Peyer's patch (tissue), 4 donors: Measurements from ENCODE around the gene USP47. TPM values are rescaled to one million over a fixed set of nuclear protein-coding genes. Genes with fewer than 3 reads are reported as not detected.

Source experiments
- DNase-seq, 3 donors: peaks; one replicate each; pipeline ENCODE4 v3.0.0-alpha.2; 2017 to 2019
- H3K27ac ChIP-seq, 4 donors: fragments of 200-600 bp; sonication (generic); one replicate each; pipeline ENCODE4 v1.5.1; 2016 to 2019
- H3K27me3 ChIP-seq, 2 donors: fragments of 200-600 bp; sonication (generic); one replicate each; pipeline ENCODE4 v1.5.1; 2019
- H3K36me3 ChIP-seq, 3 donors: fragments of 200-600 bp; sonication (generic); one replicate each; pipeline ENCODE4 v1.5.1; 2016 to 2019
- H3K4me1 ChIP-seq, 4 donors: fragments of 200-600 bp; sonication (generic); one replicate each; pipeline ENCODE4 v1.5.1; 2016 to 2019
- H3K4me3 ChIP-seq, 4 donors: fragments of 200-600 bp; sonication (generic); 1 replicate in 3 of 4; 2 replicates in 1 of 4; pipeline ENCODE4 v1.5.1; 2016 to 2019; ENCODE audit warnings: mild to moderate bottlenecking in 1 of 4
- H3K9me3 ChIP-seq, 4 donors: fragments of 200-600 bp; sonication (generic); one replicate each; pipeline ENCODE4 v1.5.1; 2016 to 2019; ENCODE audit warnings: mild to moderate bottlenecking in 1 of 4
- POLR2A ChIP-seq, 2 donors: fragments of 450-650 bp; IDR thresholded peaks; one replicate each; pipeline ENCODE4 v1.5.1; 2017; ENCODE audit warnings: antibody characterized with exemption in 2 of 2, mild to moderate bottlenecking in 2 of 2, moderate library complexity in 2 of 2
- total RNA-seq, 4 donors: library from RNA; depleted of rRNA; stranded (reverse); fragments of >200 nt; gene quantifications; one replicate each; pipeline ENCODE4 v1.1.0, GENCODE V29; 2016
- TF ChIP-seq, protein P1 (sequence below), 6 experiments: fragments of 450-650 bp in 4 of 6; fragments of 200-600 bp in 2 of 6; sonication (generic) in 1 of 6; IDR thresholded peaks; one replicate each; pipeline ENCODE4 v1.5.1; 2017 to 2019; ENCODE audit warnings: antibody characterized with exemption in 6 of 6, mild to moderate bottlenecking in 3 of 6, moderate library complexity in 1 of 6

USP47 gene
- total RNA-seq, 4 donors from 2014 or later = 62.5 to 170 (median 66.4) TPM

DNA sequence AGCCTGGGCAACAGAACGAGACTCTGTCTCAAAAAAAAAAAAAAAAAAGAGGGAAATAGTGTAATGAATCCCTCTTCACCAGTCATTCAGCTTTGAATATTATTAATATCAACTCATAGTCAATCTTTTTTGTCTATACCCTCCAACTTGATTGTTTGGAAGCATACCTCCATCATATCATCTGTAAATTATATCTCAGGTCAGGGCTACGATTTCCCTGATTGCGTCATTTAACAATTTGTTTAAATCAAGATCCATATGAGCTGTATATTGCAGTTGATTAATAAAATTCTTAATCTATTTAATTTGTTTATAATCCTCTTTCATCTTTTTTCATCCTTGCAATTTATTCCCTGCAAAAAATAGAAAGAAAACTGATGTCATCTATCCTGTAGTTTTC lies 60.2 kb downstream of the USP47 start:
- no peaks in the 10 kb centered on the region for H3K9me3 ChIP-seq
- TF ChIP-seq, protein P1, sequence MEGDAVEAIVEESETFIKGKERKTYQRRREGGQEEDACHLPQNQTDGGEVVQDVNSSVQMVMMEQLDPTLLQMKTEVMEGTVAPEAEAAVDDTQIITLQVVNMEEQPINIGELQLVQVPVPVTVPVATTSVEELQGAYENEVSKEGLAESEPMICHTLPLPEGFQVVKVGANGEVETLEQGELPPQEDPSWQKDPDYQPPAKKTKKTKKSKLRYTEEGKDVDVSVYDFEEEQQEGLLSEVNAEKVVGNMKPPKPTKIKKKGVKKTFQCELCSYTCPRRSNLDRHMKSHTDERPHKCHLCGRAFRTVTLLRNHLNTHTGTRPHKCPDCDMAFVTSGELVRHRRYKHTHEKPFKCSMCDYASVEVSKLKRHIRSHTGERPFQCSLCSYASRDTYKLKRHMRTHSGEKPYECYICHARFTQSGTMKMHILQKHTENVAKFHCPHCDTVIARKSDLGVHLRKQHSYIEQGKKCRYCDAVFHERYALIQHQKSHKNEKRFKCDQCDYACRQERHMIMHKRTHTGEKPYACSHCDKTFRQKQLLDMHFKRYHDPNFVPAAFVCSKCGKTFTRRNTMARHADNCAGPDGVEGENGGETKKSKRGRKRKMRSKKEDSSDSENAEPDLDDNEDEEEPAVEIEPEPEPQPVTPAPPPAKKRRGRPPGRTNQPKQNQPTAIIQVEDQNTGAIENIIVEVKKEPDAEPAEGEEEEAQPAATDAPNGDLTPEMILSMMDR (IDR thresholded peaks at IDR 0.05) = no peak
- TF ChIP-seq POLR2A (IDR thresholded peaks at IDR 0.05) = no peak
- peaks cover 0 to 36% (median 0%) of the 10 kb centered on the region in 3 donors for H3K36me3 ChIP-seq
- H3K27me3 ChIP-seq = no peaks in the 10 kb centered on the region
- no peak overlapping the region for H3K27ac ChIP-seq
- no peaks in the 10 kb centered on the region for H3K4me1 ChIP-seq
- H3K4me3 ChIP-seq = no peak overlapping the region
- DNase-seq = no peak

DNA sequence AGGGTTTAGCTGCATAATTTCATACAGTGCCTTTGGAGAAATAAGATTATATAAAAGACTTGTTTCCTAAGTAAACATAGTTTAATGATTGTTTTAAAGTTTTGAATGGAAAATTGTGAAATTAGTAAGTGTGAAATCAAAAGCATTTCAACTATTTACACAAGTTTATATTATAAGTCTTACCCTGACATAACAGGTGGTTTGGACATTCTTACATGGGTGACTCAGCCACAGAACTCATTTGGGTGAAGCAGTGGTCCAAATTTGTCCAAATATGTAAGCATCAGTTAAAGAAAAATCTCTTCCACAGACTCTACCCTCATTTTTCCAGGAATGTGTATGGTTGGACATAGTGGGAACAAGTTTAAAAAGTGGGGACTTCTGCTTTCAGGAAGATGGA lies 68.0 kb downstream of the USP47 start:
- Histone ChIP-seq H3K36me3 (peaks cover 0 to 47% (median 0%) of the 10 kb centered on the region in 3 donors), H3K4me1 (no peaks in the 10 kb centered on the region), H3K27me3 (no peaks in the 10 kb centered on the region), H3K9me3 (no peaks in the 10 kb centered on the region), H3K4me3 (no peak overlapping the region), H3K27ac (no peak overlapping the region)
- TF ChIP-seq, protein P1 (IDR thresholded peaks at IDR 0.05) = no peak
- no peak for TF ChIP-seq POLR2A (IDR thresholded peaks at IDR 0.05)
- no peak for DNase-seq

DNA sequence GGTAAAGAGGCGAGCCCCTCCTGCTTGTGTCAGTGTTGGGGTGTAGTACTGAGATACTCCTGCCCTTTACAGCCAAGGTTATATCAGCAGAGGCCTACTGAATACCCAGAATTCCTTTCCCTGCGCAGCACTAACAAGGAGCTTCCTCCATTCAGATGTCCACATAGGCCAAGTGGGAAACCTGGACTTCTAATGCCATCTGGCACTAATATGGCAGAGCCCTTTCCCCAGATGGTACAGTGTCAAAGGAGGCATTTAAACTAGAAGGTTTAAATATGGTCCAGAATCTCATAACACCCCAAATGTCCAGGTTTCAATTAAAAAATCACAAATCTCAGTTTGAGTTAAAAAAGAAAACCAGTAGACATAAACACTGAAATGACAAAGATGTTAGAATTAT lies 68.8 kb downstream of the USP47 start:
- TF ChIP-seq, protein P1 (IDR thresholded peaks at IDR 0.05) = no peak
- no peak for TF ChIP-seq POLR2A (IDR thresholded peaks at IDR 0.05)
- no peak overlapping the region for H3K27ac ChIP-seq

DNA sequence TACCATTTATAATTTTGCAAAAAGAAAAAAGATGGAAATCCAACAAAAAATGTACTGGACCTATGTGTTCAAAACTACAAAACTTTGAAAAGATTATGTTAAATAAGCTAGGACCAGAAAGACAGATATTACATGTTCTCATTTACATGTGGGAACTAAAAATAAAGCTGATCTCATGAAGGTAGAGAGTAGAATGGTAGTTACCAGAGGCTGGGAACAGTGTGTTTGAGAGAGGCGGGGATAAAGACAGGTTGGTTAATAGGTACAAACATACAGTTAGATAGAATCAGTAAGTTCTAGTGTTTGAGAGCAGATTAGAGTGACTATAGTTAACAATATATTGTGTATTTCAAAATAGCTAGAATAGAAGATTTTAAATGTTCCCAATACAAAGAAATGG lies 71.6 kb downstream of the USP47 start:
- H3K27ac ChIP-seq = no peak overlapping the region
- no peaks in the 10 kb centered on the region for H3K27me3 ChIP-seq
- peaks cover 0 to 17% (median 0%) of the 10 kb centered on the region in 3 donors for H3K36me3 ChIP-seq
- no peak for DNase-seq
- H3K9me3 ChIP-seq = no peaks in the 10 kb centered on the region
- H3K4me3 ChIP-seq = no peak overlapping the region
- no peak for TF ChIP-seq POLR2A (IDR thresholded peaks at IDR 0.05)
- TF ChIP-seq, protein P1 (IDR thresholded peaks at IDR 0.05) = no peak
- no peaks in the 10 kb centered on the region for H3K4me1 ChIP-seq

More for the DNA sequence above, 68.8 kb downstream of the USP47 start:
- no peak for DNase-seq
- no peak overlapping the region for H3K4me3 ChIP-seq
- H3K36me3 ChIP-seq = peaks cover 0 to 42% (median 0%) of the 10 kb centered on the region in 3 donors
- no peaks in the 10 kb centered on the region for H3K9me3 ChIP-seq
- no peaks in the 10 kb centered on the region for H3K4me1 ChIP-seq
- no peaks in the 10 kb centered on the region for H3K27me3 ChIP-seq

DNA sequence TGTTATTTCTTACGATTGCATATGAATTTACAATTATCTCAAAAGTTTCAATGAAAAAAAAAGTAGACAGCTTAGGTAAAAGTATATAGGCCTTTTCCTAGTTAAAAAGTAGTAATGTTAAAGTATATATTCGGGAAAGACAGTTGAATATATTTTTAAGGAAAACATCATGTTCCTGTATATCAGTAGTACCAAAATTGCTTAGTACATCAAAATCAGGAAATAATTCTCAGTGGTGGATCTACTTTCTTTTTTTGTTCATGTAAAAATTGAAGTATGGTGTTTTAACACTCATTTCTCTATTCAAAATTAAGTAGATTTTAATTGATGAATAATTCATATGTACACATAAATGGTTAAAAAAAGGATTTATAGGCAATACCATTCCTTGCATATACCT lies 73.9 kb downstream of the USP47 start:
- H3K36me3 ChIP-seq = peaks cover 0 to 8% (median 0%) of the 10 kb centered on the region in 3 donors
- H3K27me3 ChIP-seq = no peaks in the 10 kb centered on the region
- TF ChIP-seq, protein P1 (IDR thresholded peaks at IDR 0.05) = no peak
- no peak for TF ChIP-seq POLR2A (IDR thresholded peaks at IDR 0.05)
- no peak overlapping the region for H3K4me3 ChIP-seq
- no peak for DNase-seq
- no peaks in the 10 kb centered on the region for H3K9me3 ChIP-seq
- no peak overlapping the region for H3K27ac ChIP-seq
- H3K4me1 ChIP-seq = no peaks in the 10 kb centered on the region

DNA sequence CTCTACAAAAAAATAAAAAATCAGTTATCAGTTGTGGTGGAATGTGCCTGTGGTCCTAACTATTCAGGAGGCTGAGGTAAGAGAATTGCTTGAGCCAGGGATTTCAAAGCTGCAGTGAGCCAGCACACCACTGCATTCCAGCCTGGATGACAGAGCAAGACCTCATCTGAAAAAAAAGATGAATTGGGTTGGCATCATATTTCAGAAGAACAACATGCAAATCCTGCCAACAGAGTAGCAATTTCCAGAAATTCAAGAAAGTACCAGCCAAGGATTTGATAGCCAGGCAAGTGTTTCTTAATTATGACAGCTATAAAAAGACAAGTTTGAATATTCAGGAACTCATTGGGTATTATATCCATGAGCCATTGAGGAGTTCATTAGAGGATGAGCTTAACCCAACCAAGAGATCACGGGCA lies 75.2 kb downstream of the USP47 start:
- no peak for DNase-seq
- H3K27me3 ChIP-seq = no peaks in the 10 kb centered on the region
- H3K36me3 ChIP-seq = peaks cover 0 to 8% (median 0%) of the 10 kb centered on the region in 3 donors
- TF ChIP-seq, protein P1 (IDR thresholded peaks at IDR 0.05) = no peak
- TF ChIP-seq POLR2A (IDR thresholded peaks at IDR 0.05) = no peak
- no peaks in the 10 kb centered on the region for H3K9me3 ChIP-seq
- no peak overlapping the region for H3K4me3 ChIP-seq
- H3K27ac ChIP-seq = no peak overlapping the region
- H3K4me1 ChIP-seq = no peaks in the 10 kb centered on the region
